PC-3 (cell line): ENCODE measurements around the gene RNF17.

Source experiments
- EZH2 ChIP-seq: fragments of 300-600 bp; sonication (generic); IDR thresholded peaks from one replicate; pipeline ENCODE4 v1.6.1; 2017; ENCODE audit warnings: antibody characterized with exemption, mild to moderate bottlenecking, low read length; ENCODE audit not compliant: unreplicated experiment
- TF ChIP-seq, protein P1 (sequence below): fragments of 300-600 bp; sonication (generic); conservative IDR thresholded peaks from 2 replicates; pipeline ENCODE4 v1.5.1; 2017; ENCODE audit warnings: antibody characterized with exemption, low read depth, mild to moderate bottlenecking, low read length

DNA sequence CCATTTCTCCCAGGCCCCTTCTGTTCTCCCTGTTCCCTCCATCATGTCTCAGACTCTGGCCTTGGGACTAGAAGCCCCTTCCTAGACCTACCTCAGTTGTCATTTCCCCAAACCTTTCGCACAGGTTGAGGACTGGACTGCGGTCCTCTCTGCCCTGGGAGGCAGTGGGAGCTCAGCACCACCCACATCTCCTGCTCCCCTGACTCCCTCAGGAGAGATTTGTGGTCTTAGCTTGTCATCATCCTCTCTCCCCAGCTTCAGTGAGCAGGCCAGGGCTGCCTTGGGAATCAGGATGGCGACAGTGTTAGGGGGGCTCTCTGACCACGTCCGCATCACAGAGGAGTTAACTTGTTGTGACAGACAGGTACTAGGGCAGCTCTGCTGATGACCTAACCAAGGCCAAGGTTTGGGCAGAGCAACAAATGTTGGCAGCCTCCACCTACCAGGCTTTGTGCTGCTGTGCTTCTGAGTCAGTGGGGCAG is 25.6 kb upstream of the RNF17 start:
- TF ChIP-seq, protein P1, sequence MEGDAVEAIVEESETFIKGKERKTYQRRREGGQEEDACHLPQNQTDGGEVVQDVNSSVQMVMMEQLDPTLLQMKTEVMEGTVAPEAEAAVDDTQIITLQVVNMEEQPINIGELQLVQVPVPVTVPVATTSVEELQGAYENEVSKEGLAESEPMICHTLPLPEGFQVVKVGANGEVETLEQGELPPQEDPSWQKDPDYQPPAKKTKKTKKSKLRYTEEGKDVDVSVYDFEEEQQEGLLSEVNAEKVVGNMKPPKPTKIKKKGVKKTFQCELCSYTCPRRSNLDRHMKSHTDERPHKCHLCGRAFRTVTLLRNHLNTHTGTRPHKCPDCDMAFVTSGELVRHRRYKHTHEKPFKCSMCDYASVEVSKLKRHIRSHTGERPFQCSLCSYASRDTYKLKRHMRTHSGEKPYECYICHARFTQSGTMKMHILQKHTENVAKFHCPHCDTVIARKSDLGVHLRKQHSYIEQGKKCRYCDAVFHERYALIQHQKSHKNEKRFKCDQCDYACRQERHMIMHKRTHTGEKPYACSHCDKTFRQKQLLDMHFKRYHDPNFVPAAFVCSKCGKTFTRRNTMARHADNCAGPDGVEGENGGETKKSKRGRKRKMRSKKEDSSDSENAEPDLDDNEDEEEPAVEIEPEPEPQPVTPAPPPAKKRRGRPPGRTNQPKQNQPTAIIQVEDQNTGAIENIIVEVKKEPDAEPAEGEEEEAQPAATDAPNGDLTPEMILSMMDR: no peak
- TF ChIP-seq EZH2: no peak
